Muscle layer of colon (tissue), 2 donors: ENCODE results near the gene PHYKPL.
"Not testable (repeated sequence)": the region's sequence is repeated elsewhere in the genome, so short reads cannot be mapped to it uniquely, and the experiment has no call there.

Experiments used
- H3K27ac ChIP-seq: one replicate; pipeline ENCODE4 v1.7.0; 2013; ENCODE audit warnings: low read depth, mild to moderate bottlenecking, low read length, moderate library complexity
- H3K27me3 ChIP-seq, 2 donors: one replicate each; pipeline ENCODE4 v1.7.0; 2013; ENCODE audit warnings: low read length in 2 of 2, mild to moderate bottlenecking in 2 of 2; ENCODE audit not compliant: insufficient read depth in 2 of 2, control insufficient read depth in 1 of 2
- H3K36me3 ChIP-seq: one replicate; pipeline ENCODE4 v1.7.0; 2013; ENCODE audit warnings: mild to moderate bottlenecking, low read length; ENCODE audit not compliant: insufficient read depth
- H3K4me1 ChIP-seq: one replicate; pipeline ENCODE4 v1.7.0; 2013; ENCODE audit warnings: mild to moderate bottlenecking, low read length; ENCODE audit not compliant: insufficient read depth
- H3K4me3 ChIP-seq, 2 donors: one replicate each; pipeline ENCODE4 v1.7.0; 2013; ENCODE audit warnings: low read length in 2 of 2, low read depth in 1 of 2, mild to moderate bottlenecking in 1 of 2, moderate library complexity in 1 of 2
- H3K9ac ChIP-seq: one replicate; pipeline ENCODE4 v1.7.0; 2013; ENCODE audit warnings: low read length
- H3K9me3 ChIP-seq: one replicate; pipeline ENCODE4 v1.7.0; 2013; ENCODE audit warnings: mild to moderate bottlenecking, low read length
- donor health status: abdominal sarcoma.
- donor health status: Adenocarcinoma of cecum.

Gene PHYKPL

DNA sequence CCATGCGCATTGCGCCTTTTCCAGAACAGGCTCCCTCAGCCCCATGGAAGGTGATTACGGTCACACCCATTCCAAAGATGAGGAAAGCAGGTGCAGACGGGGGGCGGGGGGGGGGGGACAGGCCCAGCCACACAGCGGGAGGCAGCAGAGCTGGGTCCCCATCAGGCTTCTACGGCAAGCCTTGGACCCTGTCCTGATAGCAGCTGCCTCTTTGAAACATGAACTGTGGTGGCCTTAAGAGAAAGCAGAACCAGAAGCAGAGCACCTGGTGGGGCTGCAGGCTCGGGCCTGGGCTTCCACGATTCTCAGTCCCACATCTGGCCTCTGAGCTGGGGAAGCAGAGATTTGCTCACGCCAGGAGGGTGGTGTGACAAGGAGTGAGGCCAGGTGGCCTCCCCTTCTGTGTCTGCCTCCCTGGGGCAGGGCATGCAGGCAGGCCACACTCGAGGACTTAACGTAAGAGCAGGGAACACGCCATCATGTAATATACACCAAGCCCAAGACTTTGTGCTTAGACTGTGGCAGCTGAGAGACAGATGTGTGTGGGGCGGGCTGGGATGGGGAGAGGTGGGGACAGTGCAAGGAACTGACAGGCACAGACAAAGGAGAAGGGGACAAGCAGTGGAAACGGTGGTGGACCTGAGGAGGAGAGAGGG lies 14.2 kb upstream of the PHYKPL start:
- no peaks in the 10 kb centered on the region for H3K4me1 ChIP-seq
- H3K4me3 ChIP-seq, result no peak overlapping the region
- no peak overlapping the region for H3K27ac ChIP-seq
- H3K36me3 ChIP-seq, result no peaks in the 10 kb centered on the region
- no peaks in the 10 kb centered on the region for H3K27me3 ChIP-seq
- no peak overlapping the region for H3K9ac ChIP-seq
- H3K9me3 ChIP-seq, result no peaks in the 10 kb centered on the region

DNA sequence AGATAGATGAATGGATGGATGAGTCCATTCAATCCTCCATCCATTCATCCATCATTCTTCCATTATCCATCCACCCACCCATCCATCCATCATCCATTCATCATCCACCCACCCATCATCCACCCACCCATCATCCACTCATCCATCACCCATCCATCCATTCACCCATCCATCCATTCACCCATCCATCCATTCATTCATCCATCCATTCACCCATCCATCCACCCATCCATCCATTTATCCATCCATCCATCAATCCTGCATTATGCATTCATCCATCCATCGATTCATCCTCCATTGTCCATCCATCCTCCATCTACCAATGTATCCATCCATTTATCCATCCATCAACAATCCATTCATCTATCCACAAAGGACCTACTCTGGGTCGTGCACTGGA lies 12.8 kb upstream of the PHYKPL start:
- H3K4me1 ChIP-seq, result no peaks in the 10 kb centered on the region
- H3K4me3 ChIP-seq, result no peak overlapping the region

DNA sequence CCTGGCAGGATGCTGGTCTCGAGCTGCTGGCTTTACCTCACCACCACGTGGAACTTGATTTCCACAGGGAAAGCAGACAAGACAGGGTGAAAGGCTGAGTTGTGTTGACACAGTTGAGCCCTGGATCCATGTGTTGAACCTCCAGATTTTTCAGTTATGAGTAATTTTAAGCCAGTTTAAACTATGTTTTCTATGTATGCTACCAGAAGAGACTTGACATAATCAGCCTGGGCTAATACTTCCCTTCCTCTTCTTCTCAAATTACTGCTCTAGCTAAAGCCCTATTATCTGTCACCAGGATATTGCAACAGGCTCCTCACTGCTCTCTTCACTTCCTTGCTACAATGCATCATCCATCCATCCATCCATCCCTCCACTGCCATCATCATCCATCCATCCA lies 12.0 kb upstream of the PHYKPL start:
- Histone ChIP-seq H3K4me1 (no peaks in the 10 kb centered on the region), H3K36me3 (no peaks in the 10 kb centered on the region), H3K27me3 (no peaks in the 10 kb centered on the region), H3K9ac (no peak overlapping the region), H3K9me3 (no peaks in the 10 kb centered on the region), H3K27ac (no peak overlapping the region), H3K4me3 (no peak overlapping the region)

More for the DNA sequence above, 12.8 kb upstream of the PHYKPL start:
- no peaks in the 10 kb centered on the region for H3K36me3 ChIP-seq
- H3K27ac ChIP-seq, result no peak overlapping the region
- H3K9ac ChIP-seq, result no peak overlapping the region
- no peaks in the 10 kb centered on the region for H3K9me3 ChIP-seq
- H3K27me3 ChIP-seq, result no peaks in the 10 kb centered on the region

DNA sequence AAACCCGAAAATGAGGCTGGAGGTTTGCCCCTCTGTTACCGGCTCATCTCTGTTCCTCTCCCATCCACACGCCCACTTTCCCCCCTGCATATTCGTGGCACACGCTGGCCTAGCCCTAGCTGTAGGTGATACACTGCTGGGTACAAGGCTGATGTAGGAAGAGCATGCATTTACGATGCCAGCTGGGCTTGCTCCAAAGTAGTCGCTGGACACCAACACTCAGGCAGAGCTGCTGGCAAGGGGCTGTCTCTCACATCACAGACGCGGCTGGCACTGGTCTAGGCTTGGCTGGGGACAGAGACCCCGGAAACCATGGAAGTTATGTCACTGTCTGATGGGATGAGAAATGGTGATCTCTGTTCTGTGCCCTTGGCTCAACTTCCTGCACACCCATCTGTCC lies 9.8 kb upstream of the PHYKPL start:
- no peaks in the 10 kb centered on the region for H3K4me1 ChIP-seq
- no peaks in the 10 kb centered on the region for H3K9me3 ChIP-seq
- H3K9ac ChIP-seq, result no peak overlapping the region
- H3K4me3 ChIP-seq, result no peak overlapping the region
- H3K27me3 ChIP-seq, result no peaks in the 10 kb centered on the region
- no peak overlapping the region for H3K27ac ChIP-seq
- H3K36me3 ChIP-seq, result no peaks in the 10 kb centered on the region

DNA sequence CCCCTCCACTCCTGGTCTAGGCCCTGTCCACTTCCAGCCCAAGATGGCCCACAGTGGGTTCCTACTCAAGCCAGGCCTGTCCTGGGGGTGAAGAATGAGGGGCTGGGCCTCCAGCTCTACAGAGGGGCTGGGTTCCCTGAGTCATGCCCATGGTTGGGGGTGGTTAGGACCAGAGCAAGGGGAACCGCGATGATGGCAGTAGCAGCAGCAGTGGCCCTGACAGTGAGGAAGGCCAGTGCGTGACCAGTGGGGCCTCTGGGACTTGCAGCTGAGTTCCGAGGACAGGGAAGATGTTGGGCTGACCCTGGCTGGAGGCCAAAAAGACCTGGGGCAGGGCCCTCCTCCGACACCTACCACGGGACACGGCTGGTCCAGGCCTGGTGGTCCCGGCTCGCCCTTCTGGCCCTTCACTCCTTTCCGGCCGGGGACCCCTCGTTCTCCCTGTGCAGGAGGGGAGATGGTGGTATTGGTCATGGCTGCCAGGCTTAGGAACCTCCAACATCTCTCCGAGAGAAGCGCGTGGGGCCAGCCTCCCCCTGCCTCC lies 9.2 kb upstream of the PHYKPL start:
- no peak overlapping the region for H3K9ac ChIP-seq
- H3K36me3 ChIP-seq, result no peaks in the 10 kb centered on the region
- no peak overlapping the region for H3K4me3 ChIP-seq
- no peak overlapping the region for H3K27ac ChIP-seq
- no peaks in the 10 kb centered on the region for H3K9me3 ChIP-seq
- no peaks in the 10 kb centered on the region for H3K4me1 ChIP-seq
- no peaks in the 10 kb centered on the region for H3K27me3 ChIP-seq

DNA sequence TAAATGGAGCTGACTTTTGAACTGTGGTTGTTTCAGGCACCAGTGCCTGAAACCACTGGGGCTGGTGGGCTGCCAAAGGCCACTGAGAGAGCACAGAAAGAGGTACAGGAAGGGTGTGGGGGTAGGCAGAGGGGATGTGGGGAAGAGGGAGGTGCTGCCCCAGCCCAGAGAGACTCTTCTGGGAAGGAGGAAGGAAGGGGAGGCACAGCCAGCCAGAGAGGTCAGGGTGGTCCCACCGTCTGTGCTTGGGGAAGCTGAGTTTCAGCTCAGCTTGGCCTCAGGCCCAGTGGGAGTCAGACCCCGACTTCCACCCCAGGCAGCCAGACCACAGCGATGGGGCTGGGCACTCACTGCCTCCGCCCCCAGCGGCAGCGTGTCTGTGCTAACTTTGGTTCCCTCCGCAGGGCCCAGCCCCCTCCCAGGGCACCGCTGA lies 8.6 kb upstream of the PHYKPL start:
- Histone ChIP-seq H3K9ac (no peak overlapping the region), H3K9me3 (no peaks in the 10 kb centered on the region), H3K27ac (no peak overlapping the region), H3K4me3 (no peak overlapping the region), H3K27me3 (no peaks in the 10 kb centered on the region), H3K36me3 (no peaks in the 10 kb centered on the region), H3K4me1 (no peaks in the 10 kb centered on the region)

DNA sequence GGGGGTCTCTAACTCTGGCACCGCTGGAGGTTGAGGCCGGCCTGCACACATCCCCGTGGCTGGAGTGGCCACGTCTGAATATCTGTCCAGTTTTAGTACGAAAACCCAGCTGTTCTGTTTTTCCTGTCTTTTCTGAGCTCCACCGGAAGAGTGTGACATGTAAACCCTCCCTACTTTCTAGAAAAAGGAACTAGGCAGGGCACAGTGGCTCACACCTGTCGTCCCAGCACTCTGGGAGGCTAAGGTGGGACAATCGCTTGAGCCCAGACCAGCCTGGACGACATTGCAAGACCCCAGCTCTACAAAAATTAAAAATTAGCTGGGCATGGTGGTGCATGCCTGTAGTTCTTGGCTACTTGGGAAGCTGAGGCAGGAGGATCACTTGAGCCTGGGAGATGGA lies 8.2 kb upstream of the PHYKPL start:
- Histone ChIP-seq H3K9ac (no peak overlapping the region), H3K4me3 (no peak overlapping the region), H3K27ac (no peak overlapping the region), H3K9me3 (no peaks in the 10 kb centered on the region), H3K27me3 (no peaks in the 10 kb centered on the region), H3K4me1 (no peaks in the 10 kb centered on the region), H3K36me3 (no peaks in the 10 kb centered on the region)

DNA sequence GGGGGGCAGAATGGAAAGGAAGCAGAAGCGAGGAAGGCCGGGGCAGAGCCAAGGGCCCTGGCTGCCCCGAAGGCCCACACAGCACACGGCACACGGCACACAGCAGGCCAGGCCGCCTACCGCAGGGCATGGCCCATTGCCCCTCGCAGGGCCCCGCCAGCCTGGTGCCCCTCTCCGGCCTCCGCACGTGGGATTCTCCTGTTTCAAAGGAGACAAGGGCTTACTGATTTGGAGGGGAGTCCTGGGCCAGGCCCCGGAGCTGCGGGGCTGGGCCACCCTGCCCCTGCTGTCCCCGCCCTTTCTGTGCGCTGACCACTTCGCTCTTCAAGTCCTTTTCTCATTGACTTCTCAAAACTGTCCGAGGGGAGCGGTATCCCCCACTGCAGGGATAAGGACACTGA lies 7.7 kb upstream of the PHYKPL start:
- Histone ChIP-seq H3K27me3 (no peaks in the 10 kb centered on the region), H3K9me3 (no peaks in the 10 kb centered on the region), H3K9ac (no peak overlapping the region), H3K36me3 (no peaks in the 10 kb centered on the region), H3K27ac (no peak overlapping the region), H3K4me3 (no peak overlapping the region), H3K4me1 (no peaks in the 10 kb centered on the region)

DNA sequence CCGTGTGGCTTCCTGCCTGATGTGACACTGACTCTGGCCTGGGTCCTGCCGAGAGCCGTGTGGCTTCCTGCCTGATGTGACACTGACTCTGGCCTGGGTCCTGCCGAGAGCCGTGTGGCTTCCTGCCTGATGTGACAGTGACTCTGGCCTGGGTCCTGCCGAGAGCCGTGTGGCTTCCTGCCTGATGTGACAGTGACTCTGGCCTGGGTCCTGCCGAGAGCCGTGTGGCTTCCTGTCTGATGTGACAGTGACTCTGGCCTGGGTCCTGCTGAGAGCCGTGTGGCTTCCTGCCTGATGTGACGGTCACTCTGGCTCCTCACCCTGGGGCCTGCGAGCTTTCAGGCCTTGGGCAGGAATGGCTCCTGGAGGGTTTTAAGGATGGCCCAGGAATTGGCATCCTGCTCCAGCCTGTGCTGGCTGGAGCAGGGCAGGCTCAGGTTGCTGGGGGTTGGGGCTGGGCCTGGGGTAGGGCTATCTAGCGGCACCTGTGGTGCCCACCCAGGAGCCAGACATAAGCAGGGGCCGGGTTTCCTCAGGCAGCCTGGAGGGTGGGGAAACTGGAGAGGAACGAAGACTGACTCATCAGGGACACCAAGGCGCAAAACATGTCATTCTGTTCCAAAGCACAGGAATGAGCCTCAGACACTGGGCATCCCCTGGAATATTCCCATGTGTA lies 7.2 kb upstream of the PHYKPL start:
- not testable (repeated sequence) for H3K27me3 ChIP-seq, H3K9me3 ChIP-seq, H3K27ac ChIP-seq, H3K36me3 ChIP-seq, H3K9ac ChIP-seq, H3K4me3 ChIP-seq, H3K4me1 ChIP-seq

DNA sequence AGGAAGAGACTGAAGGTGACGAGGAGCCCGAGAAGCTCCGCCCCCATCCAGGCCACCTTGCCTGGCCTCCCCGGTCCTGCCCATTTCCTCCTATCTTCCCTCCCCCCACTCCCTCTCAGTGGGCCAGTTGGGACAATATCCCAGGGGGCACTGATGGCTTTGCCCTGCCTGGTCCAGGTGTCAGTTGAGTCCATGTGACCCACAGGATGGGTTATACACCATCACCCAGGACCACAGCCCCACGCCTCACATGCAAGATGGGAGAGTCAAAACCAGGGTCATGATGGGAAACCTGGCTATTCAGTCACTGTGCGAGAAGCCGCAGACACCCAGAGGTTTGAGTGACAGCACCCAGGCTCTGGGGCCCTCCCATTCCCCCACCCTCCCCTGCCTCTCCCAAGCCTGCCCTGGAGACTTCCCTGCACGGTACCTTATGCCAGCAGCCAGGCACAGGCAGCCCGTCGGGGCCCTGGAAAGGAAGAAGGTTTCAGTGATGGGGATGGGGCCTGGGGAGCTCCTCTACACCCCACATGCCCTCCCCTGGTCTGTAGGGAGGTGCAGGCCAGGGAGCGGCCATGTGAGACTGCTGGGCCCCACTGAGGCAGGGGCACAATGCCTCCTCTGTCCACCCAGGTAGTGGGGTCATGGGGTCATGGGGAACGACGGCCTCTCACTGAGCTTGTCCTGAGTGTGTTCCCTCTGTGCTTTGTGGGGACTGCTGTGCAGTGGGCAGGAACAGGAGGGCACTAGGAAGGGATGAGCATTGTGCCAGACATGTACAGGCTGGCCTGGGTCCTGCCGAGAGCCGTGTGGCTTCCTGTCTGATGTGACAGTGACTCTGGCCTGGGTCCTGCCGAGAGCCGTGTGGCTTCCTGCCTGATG lies 6.3 kb upstream of the PHYKPL start:
- no peaks in the 10 kb centered on the region for H3K4me1 ChIP-seq
- no peak overlapping the region for H3K9ac ChIP-seq
- no peaks in the 10 kb centered on the region for H3K36me3 ChIP-seq
- no peaks in the 10 kb centered on the region for H3K9me3 ChIP-seq
- no peak overlapping the region for H3K4me3 ChIP-seq
- H3K27me3 ChIP-seq, result no peaks in the 10 kb centered on the region
- H3K27ac ChIP-seq, result no peak overlapping the region

DNA sequence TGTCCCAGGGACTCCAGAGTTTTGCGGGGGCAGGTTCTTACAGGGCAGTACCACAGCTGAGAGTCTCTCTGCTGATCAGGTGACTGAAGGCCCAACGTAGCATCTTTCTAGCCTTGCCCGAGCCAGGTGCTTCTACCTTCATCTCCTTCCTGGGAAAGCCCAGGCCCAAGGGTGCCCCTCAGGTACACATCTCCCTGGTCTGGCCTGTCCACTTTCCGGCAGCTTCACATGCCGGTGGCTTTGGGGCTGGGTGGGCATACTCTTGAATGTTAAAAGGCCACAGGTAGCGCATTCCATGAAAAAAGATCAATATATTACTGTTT lies 5.7 kb upstream of the PHYKPL start:
- Histone ChIP-seq H3K4me1 (no peaks in the 10 kb centered on the region), H3K4me3 (no peak overlapping the region), H3K27ac (no peak overlapping the region), H3K36me3 (no peaks in the 10 kb centered on the region), H3K9me3 (no peaks in the 10 kb centered on the region), H3K9ac (no peak overlapping the region), H3K27me3 (no peaks in the 10 kb centered on the region)
